ENCODE measurements around the gene GNA12.

The GNA12 gene

GRCh38 chr7:2834748-2835441, 9.2 kb downstream of the GNA12 start:
- no peak for DNase-seq

DNA sequence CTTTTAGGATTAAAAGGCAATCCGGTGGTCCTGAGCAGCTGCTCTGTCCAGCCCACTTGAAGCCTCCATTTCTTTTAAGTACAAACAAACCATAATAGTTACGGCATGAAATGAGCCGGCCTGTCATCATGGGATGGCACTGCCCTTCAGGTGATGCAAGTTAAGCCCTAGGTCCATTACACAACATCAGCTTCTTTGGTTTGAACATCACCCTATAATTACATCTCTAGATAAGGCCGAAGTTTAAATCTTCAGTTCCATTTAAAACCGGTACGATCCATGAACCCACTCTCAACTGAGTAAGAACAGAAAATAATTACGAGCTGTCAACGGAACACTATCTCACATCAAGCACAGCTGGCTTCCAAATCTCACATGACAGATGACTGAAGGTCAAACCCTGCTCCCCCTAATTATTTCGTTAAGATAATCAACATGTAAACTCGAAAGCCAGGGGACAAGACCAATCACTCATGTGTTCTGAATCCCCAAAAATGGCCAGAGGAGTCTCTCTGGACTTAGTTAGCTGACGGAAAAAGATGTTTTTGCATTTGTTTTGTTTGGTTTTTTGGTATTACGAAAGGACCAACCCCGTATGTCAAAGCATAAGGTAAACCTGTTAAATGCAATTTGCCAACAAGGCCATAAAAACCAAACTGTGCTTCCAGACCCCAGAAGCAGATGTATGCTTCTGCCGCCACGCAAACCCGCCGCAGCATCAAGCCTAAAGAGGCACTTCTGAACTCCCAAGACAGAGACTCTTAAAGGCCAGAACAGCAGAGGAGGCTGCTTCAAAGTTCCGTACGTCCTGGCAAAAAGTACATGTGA, 10.8 kb downstream of the GNA12 start:
- no peak for DNase-seq

GRCh38 chr7:2832461-2832860, 11.6 kb downstream of the GNA12 start:
- DNase-seq = no peak

DNA sequence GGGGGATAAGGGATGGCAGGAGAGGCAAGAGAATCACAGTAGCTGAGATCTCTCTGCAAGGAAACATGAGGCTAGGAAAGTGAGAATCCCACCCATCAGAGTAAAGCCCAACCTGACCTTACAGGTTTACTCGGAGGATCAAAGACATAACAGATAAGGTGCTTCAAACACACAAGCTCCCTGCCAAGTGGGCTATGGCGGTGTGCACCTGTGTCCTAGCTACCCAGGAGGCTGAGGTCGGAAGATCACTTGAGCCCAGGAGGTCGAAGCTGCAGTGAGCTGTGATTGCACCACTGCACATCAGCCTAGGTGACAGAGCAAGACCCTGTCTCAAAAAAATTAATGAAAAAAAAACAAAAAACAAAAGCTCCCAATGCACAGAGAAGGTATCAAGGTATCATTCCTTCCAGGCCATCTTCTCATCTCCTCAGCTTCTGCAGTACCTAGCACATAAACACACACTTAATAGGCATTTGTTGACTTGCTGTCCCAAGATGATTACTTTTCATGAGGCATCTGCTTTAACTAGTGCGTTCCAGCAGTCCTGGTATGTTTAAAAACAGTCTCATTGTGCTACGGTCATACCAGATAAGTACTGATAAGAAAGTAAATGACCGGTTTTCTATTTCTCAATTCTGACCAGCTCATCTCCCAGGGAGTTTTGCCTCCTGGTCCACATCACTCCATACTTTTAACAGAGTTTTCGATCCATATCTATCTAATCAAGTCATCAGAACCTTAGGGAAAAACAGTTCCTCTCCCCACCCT, 13.3 kb downstream of the GNA12 start:
- DNase-seq = no peak

GRCh38 chr7:2829040-2829439, 15.1 kb downstream of the GNA12 start:
- DNase-seq = no peak

DNA sequence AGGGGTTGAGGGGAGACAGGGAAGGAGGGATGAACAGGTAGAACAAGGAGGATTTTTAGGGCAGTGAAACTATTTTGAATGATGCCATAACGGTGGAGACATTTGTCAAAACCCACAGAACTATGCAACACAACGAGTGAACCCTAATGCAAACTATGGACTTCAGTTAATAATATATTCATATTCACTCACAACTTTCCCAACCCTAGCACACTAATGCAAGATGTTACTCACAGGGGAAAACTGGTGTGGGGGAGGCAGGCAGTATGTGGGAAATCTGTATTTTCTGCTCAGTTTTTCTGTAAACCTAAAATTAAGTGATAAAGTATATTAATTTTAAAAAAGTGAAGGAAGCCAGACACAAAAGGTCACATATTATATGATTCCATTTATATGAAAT, 17.3 kb downstream of the GNA12 start:
- no peak for DNase-seq

- DNase-seq = no peak
Measured at GRCh38 chr7:2825559-2826227, 18.4 kb downstream of the GNA12 start.

- DNase-seq = no peak
Measured at GRCh38 chr7:2824678-2825461, 19.2 kb downstream of the GNA12 start.

- no peak for DNase-seq
Measured at GRCh38 chr7:2824026-2824677, 20.0 kb downstream of the GNA12 start.

DNA sequence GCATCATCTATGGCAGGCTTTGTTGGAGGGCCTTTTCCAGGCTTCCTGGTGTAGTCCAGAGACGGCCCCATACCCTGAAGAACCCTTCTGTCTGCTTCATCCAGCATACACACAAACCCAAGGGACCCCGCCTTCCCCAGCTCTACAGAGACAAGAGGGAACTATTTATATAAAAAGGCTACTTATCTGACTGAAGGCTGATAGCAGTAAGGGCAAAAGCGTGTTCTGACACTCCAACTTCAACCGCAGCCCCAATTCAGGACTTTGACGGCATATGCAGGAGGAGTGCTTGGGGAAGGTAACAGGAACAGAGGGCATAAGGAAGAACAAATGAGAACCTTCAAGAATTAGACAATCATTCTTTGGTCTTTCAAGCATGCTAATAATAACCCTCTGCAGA, 21.0 kb downstream of the GNA12 start:
- DNase-seq = no peak

DNA sequence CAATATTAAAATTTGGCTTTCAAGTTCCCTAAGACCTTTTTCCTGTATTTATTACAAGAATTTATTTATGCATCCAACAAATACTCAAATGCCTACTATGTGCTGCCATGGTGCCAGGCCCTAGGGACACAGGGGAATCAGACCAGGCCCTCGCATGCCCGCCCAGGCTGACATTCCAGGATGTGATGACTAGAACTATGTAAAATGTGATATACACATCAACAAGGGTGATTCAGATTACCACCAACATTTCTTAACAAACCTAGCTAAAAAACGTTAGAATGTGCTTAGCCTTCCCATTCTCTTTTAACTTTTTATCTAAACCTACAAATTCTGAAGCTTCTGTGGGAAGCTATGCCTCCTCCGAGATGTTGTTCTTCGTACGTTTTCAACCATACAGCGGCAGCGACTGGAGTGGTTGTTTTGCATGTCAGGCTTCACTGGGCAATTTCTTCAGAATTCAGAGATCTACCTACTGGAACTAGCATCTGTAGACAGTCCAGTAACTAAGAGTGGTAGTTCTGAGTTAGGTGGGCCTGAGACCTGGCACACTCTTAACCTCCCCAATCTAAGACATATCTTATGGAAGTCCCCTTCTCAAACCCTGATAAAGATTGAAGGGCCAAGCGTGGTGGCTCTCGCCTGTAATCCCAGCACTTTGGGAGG, 22.1 kb downstream of the GNA12 start:
- no peak for DNase-seq

- DNase-seq = no peak
Measured at GRCh38 chr7:2821161-2821841, 22.8 kb downstream of the GNA12 start.

DNA sequence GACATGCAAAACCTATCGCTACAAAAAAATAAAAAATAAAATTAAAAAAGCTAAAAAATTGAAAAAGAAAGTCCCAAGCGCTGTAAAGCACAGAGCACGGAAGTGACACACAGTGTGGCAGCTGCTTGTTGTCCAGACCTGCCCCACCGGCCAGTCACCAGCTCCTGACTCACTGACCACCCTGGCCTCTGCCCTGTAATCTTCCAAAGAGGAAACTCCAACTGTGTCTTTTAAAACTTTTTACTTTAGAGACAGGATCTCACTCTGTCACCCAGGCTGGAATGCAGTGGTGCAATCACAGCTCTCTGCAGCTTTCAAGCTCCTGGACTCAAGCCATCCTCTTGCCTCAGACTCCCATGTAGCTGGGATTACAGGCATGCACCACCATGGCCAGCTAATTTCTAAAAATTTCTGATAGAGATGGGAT, 23.6 kb downstream of the GNA12 start:
- no peak for DNase-seq

GRCh38 chr7:2819954-2820397, 24.1 kb downstream of the GNA12 start:
- no peak for DNase-seq

DNA sequence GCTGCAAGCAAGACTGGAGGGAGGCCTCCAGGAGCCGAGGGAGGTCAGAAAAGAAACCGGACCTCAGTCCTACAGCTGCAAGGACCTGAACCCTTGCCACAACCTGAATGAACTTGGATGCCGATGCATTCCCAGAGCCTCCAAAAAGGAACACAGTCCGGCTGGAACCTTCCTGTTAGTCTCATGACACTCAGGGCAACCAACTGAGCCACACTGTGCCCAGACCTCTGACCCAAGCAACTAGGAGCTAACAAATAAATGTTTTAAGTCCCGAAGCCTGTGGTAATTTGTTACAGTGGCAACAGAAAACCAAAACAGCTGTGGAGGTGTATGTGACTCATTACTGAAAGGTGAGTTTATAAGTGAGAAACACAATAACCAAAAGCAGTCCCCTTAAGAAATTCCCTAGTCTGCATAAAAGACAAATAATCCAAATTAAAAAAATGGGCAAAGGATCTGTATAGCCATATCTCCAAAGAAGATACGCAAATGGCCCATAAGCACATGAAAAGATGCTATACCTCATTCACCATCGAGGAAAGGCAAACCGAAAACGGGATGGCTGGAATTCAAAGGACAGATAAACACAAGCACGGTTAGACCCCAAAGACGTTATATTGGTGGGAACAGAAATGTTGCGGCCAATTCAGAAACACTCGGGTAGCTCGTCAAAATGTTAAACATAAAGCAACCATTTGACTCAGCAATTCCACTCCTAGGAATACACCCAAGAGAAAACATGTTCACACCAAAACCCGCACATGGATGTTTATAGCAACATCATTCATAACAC, 24.8 kb downstream of the GNA12 start:
- no peak for DNase-seq

GRCh38 chr7:2818653-2819052, 25.5 kb downstream of the GNA12 start:
- DNase-seq = no peak

DNA sequence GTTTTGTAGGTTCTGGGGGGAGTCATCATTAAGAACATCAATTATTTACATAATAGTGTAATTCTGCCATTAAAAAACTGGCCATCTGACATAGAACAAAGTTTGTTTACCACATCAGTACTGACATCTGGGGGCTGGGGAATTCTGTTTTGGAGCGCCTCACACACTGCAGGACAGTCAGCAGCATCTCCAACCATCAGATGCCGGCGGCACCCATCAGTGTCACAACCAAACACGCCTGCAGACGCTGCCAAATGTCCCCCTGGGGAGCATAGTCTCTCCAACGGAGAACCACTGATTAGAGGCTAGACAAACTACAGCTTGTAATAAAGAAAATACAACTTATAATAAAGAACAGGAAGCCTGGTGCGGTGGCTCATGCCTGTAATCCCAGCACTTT, 26.0 kb downstream of the GNA12 start:
- no peak for DNase-seq

DNA sequence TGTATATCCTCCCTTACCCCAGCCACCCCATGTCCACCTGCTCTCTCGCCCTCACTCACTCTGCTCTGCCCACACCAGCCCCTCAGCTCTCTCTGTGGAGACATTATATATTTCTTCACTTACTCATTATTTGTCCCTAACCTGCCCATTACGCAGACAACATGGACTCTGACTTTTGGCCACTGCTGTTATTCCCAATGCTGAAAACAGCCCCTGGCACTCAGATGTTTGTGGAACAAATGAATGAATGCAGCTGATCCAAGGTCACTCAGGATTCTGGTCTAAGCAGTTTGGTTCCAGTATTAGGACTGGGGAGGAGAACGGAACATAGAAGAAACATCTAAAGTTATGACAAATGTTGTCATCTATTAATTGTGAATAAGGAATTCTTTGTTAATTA, 26.7 kb downstream of the GNA12 start:
- DNase-seq = no peak

- DNase-seq = no peak
Measured at GRCh38 chr7:2815875-2816245, 28.2 kb downstream of the GNA12 start.

Measured in activated CD4-positive, alpha-beta T cell treated with anti-CD3 and anti-CD28 coated beads, Interleukin-2, amount 50 U/mL, for 4 hours (primary cell).